Gastroesophageal sphincter (tissue), 3 donors: ENCODE data around the gene MTHFD2.

Source experiments
- POLR2A ChIP-seq, 2 donors: fragments of 450-650 bp; IDR thresholded peaks; one replicate each; pipeline ENCODE4 v1.6.1; 2017; ENCODE audit warnings: antibody characterized with exemption in 2 of 2, mild to moderate bottlenecking in 2 of 2, moderate library complexity in 1 of 2
- TF ChIP-seq, protein P1 (sequence below), 4 experiments: fragments of 200-600 bp in 2 of 4; fragments of 450-650 bp in 2 of 4; sonication (generic) in 1 of 4; IDR thresholded peaks; one replicate each; pipeline ENCODE4 v1.5.1; 2017 to 2019; ENCODE audit warnings: antibody characterized with exemption in 4 of 4, mild to moderate bottlenecking in 2 of 4, moderate library complexity in 2 of 4

DNA sequence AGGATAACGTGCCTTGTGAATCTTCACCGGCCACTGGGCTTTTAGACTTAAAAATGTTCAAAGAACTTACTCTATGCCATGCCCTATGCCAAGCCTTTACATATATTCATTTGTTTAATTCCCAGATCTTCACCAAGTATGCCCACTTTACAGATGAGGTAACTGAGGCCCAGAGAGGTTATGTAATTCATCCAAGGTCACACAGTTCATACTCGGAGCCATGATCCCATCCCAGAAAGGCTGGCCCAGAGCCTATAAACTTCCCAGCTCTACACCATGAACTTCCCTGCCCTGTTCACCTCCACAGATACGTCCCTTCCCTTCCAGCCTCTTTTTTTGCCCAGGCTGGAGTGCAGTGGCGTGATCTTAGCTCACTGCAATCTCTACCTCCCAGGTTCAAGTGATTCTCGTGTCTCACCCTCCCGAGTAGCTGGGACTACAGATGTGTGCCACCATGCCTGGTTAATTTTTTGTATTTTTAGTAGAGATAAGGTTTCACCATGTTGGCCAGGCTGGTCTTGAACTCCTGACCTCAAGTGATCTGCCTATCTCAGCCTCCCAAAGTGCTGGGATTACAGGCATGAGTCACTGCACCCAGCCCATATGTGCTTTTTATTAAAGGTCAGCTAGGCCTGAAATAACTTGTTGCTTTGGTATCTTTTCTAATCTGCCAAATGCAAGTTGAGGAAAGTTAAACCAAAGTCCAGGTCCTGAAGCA is 44.1 kb downstream of the MTHFD2 start:
- no peak for TF ChIP-seq POLR2A (IDR thresholded peaks at IDR 0.05)
- TF ChIP-seq, protein P1, sequence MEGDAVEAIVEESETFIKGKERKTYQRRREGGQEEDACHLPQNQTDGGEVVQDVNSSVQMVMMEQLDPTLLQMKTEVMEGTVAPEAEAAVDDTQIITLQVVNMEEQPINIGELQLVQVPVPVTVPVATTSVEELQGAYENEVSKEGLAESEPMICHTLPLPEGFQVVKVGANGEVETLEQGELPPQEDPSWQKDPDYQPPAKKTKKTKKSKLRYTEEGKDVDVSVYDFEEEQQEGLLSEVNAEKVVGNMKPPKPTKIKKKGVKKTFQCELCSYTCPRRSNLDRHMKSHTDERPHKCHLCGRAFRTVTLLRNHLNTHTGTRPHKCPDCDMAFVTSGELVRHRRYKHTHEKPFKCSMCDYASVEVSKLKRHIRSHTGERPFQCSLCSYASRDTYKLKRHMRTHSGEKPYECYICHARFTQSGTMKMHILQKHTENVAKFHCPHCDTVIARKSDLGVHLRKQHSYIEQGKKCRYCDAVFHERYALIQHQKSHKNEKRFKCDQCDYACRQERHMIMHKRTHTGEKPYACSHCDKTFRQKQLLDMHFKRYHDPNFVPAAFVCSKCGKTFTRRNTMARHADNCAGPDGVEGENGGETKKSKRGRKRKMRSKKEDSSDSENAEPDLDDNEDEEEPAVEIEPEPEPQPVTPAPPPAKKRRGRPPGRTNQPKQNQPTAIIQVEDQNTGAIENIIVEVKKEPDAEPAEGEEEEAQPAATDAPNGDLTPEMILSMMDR (IDR thresholded peaks at IDR 0.05), result no peak
